WTC11 (cell line): ENCODE data around the gene MKX. TPM values are rescaled to one million over a fixed set of nuclear protein-coding genes. Genes with fewer than 3 reads are reported as not detected.

Experiments
- ATAC-seq: fragments of 200-7000 bp; cut with Tn5 transposase; 2 replicates; pipeline ENCODE4 v1.10.0; 2021; ENCODE audit warnings: mild to moderate bottlenecking, moderate library complexity
- CTCF ChIA-PET: fragments of 300-600 bp; sonication (Branson Sonifier 250); formaldehyde crosslinking; loops from one replicate; lab custom pipeline; 2021; ENCODE audit warnings: antibody characterized with exemption; lab: Charles Lee
- POLR2A ChIA-PET: fragments of 350-600 bp; sonication (Branson Sonifier 250); formaldehyde crosslinking; loops from one replicate; lab custom pipeline; 2021; ENCODE audit warnings: antibody characterized with exemption; lab: Charles Lee
- DNase-seq: peaks from one replicate; pipeline ENCODE4 v3.0.0; 2021; ENCODE audit warnings: low spot score
- H3K27ac Mint-ChIP-seq: 2 replicates; pipeline ENCODE4 v1.8.0; 2021; ENCODE audit warnings: mixed read lengths
- H3K27me3 Mint-ChIP-seq: 2 replicates; pipeline ENCODE4 v1.8.0; 2021; ENCODE audit warnings: low read depth, mild to moderate bottlenecking, moderate library complexity, mixed read lengths
- H3K36me3 Mint-ChIP-seq: 2 replicates; pipeline ENCODE4 v1.8.0; 2021; ENCODE audit warnings: mixed read lengths
- H3K4me1 Mint-ChIP-seq: 2 replicates; pipeline ENCODE4 v1.8.0; 2022; ENCODE audit warnings: mixed read lengths
- H3K4me3 Mint-ChIP-seq: 2 replicates; pipeline ENCODE4 v1.8.0; 2021; ENCODE audit warnings: mild to moderate bottlenecking, moderate library complexity, mixed read lengths
- H3K9me3 Mint-ChIP-seq: 2 replicates; pipeline ENCODE4 v1.8.0; 2021; ENCODE audit warnings: mixed read lengths
- ESRRA ChIP-seq: sonication (generic); formaldehyde crosslinking; IDR thresholded peaks from 2 replicates; pipeline ENCODE4 v1.8.1; 2022; ENCODE audit warnings: mild to moderate bottlenecking, missing genetic modification reagents, borderline replicate concordance
- GABPB1 ChIP-seq: sonication (generic); formaldehyde crosslinking; IDR thresholded peaks from 2 replicates; pipeline ENCODE4 v1.8.1; 2023; ENCODE audit warnings: mild to moderate bottlenecking, missing genetic modification reagents
- GRHL2 ChIP-seq: fragments of 250-450 bp; sonication (Bioruptor Pico); IDR thresholded peaks from 2 replicates; pipeline ENCODE4 v1.8.0; 2022; ENCODE audit warnings: mild to moderate bottlenecking, moderate library complexity; ENCODE audit not compliant: insufficient replicate concordance, severe bottlenecking
- JUN ChIP-seq: sonication (generic); formaldehyde crosslinking; IDR thresholded peaks from 2 replicates; pipeline ENCODE4 v1.8.0; 2023; ENCODE audit warnings: mild to moderate bottlenecking, missing genetic modification reagents
- NFYB ChIP-seq: sonication (generic); formaldehyde crosslinking; conservative IDR thresholded peaks from 2 replicates; pipeline ENCODE4 v1.8.0; 2022; ENCODE audit warnings: low read depth, missing genetic modification reagents
- RELA ChIP-seq: sonication (generic); formaldehyde crosslinking; IDR thresholded peaks from 2 replicates; pipeline ENCODE4 v1.8.1; 2022; ENCODE audit warnings: missing genetic modification reagents, mild to moderate bottlenecking, borderline replicate concordance
- RORB ChIP-seq: fragments of 250-450 bp; sonication (Bioruptor Pico); IDR thresholded peaks from 2 replicates; pipeline ENCODE4 v1.9.0; 2021; ENCODE audit warnings: mild to moderate bottlenecking
- SMAD4 ChIP-seq: sonication (generic); formaldehyde crosslinking; IDR thresholded peaks from 2 replicates; pipeline ENCODE4 v1.8.0; 2022; ENCODE audit warnings: mild to moderate bottlenecking, missing genetic modification reagents
- SOX15 ChIP-seq: fragments of 250-450 bp; sonication (Bioruptor Pico); IDR thresholded peaks from 2 replicates; pipeline ENCODE4 v1.9.0; 2021; ENCODE audit warnings: mild to moderate bottlenecking
- TP53 ChIP-seq: sonication (generic); formaldehyde crosslinking; IDR thresholded peaks from 2 replicates; pipeline ENCODE4 v1.8.1; 2023; ENCODE audit warnings: mild to moderate bottlenecking, missing genetic modification reagents
- ZBTB21 ChIP-seq: sonication (generic); formaldehyde crosslinking; IDR thresholded peaks from 2 replicates; pipeline ENCODE4 v1.8.1; 2023; ENCODE audit warnings: mild to moderate bottlenecking, missing genetic modification reagents, borderline replicate concordance
- ZNF138 ChIP-seq: sonication (generic); formaldehyde crosslinking; conservative IDR thresholded peaks from 2 replicates; pipeline ENCODE4 v1.8.1; 2022; ENCODE audit warnings: mild to moderate bottlenecking, moderate library complexity, missing genetic modification reagents
- ZNF263 ChIP-seq: sonication (generic); formaldehyde crosslinking; IDR thresholded peaks from 2 replicates; pipeline ENCODE4 v1.8.1; 2022; ENCODE audit warnings: low read depth, mild to moderate bottlenecking, moderate library complexity, missing genetic modification reagents
- ZNF281 ChIP-seq: sonication (generic); formaldehyde crosslinking; IDR thresholded peaks from 2 replicates; pipeline ENCODE4 v1.8.0; 2023; ENCODE audit warnings: mild to moderate bottlenecking, missing genetic modification reagents
- ZNF317 ChIP-seq: sonication (generic); formaldehyde crosslinking; IDR thresholded peaks from 2 replicates; pipeline ENCODE4 v1.8.1; 2023; ENCODE audit warnings: low read depth, mild to moderate bottlenecking, moderate library complexity, missing genetic modification reagents, borderline replicate concordance
- ZNF396 ChIP-seq: fragments of 250-450 bp; sonication (Bioruptor Pico); IDR thresholded peaks from 2 replicates; pipeline ENCODE4 v1.8.0; 2021; ENCODE audit warnings: mild to moderate bottlenecking, moderate library complexity, borderline replicate concordance
- ZNF423 ChIP-seq: fragments of 250-450 bp; sonication (Bioruptor Pico); IDR thresholded peaks from 2 replicates; pipeline ENCODE4 v2.1.2; 2022; ENCODE audit warnings: mild to moderate bottlenecking, moderate library complexity
- ZNF425 ChIP-seq: fragments of 250-450 bp; sonication (Bioruptor Pico); conservative IDR thresholded peaks from 2 replicates; pipeline ENCODE4 v1.9.0; 2021; ENCODE audit warnings: mild to moderate bottlenecking
- ZNF671 ChIP-seq: fragments of 250-450 bp; sonication (Bioruptor Pico); IDR thresholded peaks from 2 replicates; pipeline ENCODE4 v1.8.0; 2021; ENCODE audit warnings: mild to moderate bottlenecking
- total RNA-seq: library from RNA; stranded (reverse); gene quantifications from 3 replicates; pipeline ENCODE4 v1.2.3, GENCODE V29; 2021
- TF ChIP-seq, protein P1 (sequence below): sonication (generic); formaldehyde crosslinking; IDR thresholded peaks from 2 replicates; pipeline ENCODE4 v1.8.1; 2022; ENCODE audit warnings: mild to moderate bottlenecking, moderate library complexity, missing genetic modification reagents
- TF ChIP-seq, protein P2 (sequence below): sonication (generic); formaldehyde crosslinking; IDR thresholded peaks from 2 replicates; pipeline ENCODE4 v1.8.1; 2022; ENCODE audit warnings: low read depth, missing genetic modification reagents, borderline replicate concordance
- TF ChIP-seq, protein P3 (sequence below): sonication (generic); formaldehyde crosslinking; IDR thresholded peaks from 2 replicates; pipeline ENCODE4 v1.8.1; 2023; ENCODE audit warnings: mild to moderate bottlenecking, moderate library complexity, missing genetic modification reagents
- TF ChIP-seq, protein P4 (sequence below): sonication (generic); formaldehyde crosslinking; IDR thresholded peaks from 2 replicates; pipeline ENCODE4 v1.8.1; 2023; ENCODE audit warnings: mild to moderate bottlenecking, missing genetic modification reagents, moderate library complexity

The MKX gene
- total RNA-seq, 1 experiment from 2014 or later = 1.2 TPM

DNA sequence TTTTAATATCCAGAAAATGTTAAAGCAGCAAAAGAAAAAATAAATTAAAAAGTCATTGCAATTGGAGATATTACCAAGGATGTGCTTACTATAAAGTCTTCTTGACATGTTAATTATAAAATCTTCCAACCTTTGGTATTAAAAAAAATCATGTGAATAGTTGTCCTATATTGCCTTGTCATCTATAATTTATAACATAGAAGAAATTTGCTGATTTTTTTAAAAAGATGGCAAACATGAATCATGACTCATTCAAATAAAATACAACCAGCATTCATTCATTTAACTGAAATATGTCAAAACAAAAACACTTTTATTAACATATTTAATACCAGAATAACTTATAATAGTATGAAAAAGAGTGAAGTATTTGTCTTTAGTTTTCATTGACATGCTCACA, 72.6 kb downstream of the MKX start:
- Mint-ChIP-seq H3K9me3 (no peaks in the 10 kb centered on the region), H3K27ac (no peak overlapping the region), H3K27me3 (no peaks in the 10 kb centered on the region), H3K4me1 (peaks cover 4% of the 10 kb centered on the region; the same call in 1 of the 2 replicates), H3K4me3 (no peak overlapping the region), H3K36me3 (no peaks in the 10 kb centered on the region)
- TF ChIP-seq ESRRA (CRISPR knock-in tag) (no peak), ZNF671 (CRISPR knock-in tag) (no peak), ZNF423 (CRISPR knock-in tag) (no peak), NFYB (CRISPR knock-in tag) (no peak), TP53 (CRISPR knock-in tag) (no peak), ZNF317 (CRISPR knock-in tag) (no peak), SOX15 (CRISPR knock-in tag) (no peak), ZNF138 (CRISPR knock-in tag) (no peak), RELA (CRISPR knock-in tag) (no peak), JUN (CRISPR knock-in tag) (no peak), ZNF263 (CRISPR knock-in tag) (no peak), ZNF396 (CRISPR knock-in tag) (no peak), ZBTB21 (CRISPR knock-in tag) (no peak)
- POLR2A ChIA-PET = no interaction called here
- ATAC-seq (no peak), DNase-seq (no peak)
- CTCF ChIA-PET = no interaction called here

GRCh38 chr10:27671821-27672220, 73.8 kb downstream of the MKX start:
- Mint-ChIP-seq H3K9me3 (peaks cover under 1% of the 10 kb centered on the region), H3K4me1 (no peaks in the 10 kb centered on the region), H3K36me3 (no peaks in the 10 kb centered on the region), H3K27me3 (no peaks in the 10 kb centered on the region), H3K27ac (no peak overlapping the region), H3K4me3 (no peak overlapping the region)
- DNase-seq = no peak
- CTCF ChIA-PET = no interaction called here
- POLR2A ChIA-PET = no interaction called here
- no peak for TF ChIP-seq ZNF138 (CRISPR knock-in tag)
- TF ChIP-seq, all 79 proteins: peak for 0
- no peak for ATAC-seq

- no peak overlapping the region for H3K4me3 Mint-ChIP-seq
- CTCF ChIA-PET = no interaction called here
- ATAC-seq = no peak
- TF ChIP-seq, protein P1, sequence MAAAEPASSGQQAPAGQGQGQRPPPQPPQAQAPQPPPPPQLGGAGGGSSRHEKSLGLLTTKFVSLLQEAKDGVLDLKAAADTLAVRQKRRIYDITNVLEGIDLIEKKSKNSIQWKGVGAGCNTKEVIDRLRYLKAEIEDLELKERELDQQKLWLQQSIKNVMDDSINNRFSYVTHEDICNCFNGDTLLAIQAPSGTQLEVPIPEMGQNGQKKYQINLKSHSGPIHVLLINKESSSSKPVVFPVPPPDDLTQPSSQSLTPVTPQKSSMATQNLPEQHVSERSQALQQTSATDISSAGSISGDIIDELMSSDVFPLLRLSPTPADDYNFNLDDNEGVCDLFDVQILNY = no peak
- TF ChIP-seq RORB (CRISPR knock-in tag) = no peak
- no peak for TF ChIP-seq GRHL2
- TF ChIP-seq, protein P2, sequence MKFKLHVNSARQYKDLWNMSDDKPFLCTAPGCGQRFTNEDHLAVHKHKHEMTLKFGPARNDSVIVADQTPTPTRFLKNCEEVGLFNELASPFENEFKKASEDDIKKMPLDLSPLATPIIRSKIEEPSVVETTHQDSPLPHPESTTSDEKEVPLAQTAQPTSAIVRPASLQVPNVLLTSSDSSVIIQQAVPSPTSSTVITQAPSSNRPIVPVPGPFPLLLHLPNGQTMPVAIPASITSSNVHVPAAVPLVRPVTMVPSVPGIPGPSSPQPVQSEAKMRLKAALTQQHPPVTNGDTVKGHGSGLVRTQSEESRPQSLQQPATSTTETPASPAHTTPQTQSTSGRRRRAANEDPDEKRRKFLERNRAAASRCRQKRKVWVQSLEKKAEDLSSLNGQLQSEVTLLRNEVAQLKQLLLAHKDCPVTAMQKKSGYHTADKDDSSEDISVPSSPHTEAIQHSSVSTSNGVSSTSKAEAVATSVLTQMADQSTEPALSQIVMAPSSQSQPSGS (CRISPR knock-in tag) = no peak
- no peak for TF ChIP-seq ZNF263 (CRISPR knock-in tag)
- no peak for TF ChIP-seq TP53 (CRISPR knock-in tag)
- no peak for TF ChIP-seq ZNF425
- no peak for TF ChIP-seq SMAD4 (CRISPR knock-in tag)
- TF ChIP-seq ZNF138 (CRISPR knock-in tag) = no peak
- TF ChIP-seq, protein P3, sequence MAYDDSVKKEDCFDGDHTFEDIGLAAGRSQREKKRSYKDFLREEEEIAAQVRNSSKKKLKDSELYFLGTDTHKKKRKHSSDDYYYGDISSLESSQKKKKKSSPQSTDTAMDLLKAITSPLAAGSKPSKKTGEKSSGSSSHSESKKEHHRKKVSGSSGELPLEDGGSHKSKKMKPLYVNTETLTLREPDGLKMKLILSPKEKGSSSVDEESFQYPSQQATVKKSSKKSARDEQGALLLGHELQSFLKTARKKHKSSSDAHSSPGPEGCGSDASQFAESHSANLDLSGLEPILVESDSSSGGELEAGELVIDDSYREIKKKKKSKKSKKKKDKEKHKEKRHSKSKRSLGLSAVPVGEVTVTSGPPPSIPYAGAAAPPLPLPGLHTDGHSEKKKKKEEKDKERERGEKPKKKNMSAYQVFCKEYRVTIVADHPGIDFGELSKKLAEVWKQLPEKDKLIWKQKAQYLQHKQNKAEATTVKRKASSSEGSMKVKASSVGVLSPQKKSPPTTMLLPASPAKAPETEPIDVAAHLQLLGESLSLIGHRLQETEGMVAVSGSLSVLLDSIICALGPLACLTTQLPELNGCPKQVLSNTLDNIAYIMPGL (CRISPR knock-in tag) = no peak
- TF ChIP-seq ZNF281 (CRISPR knock-in tag) = no peak
- TF ChIP-seq GABPB1 (CRISPR knock-in tag) = no peak
- TF ChIP-seq, protein P4, sequence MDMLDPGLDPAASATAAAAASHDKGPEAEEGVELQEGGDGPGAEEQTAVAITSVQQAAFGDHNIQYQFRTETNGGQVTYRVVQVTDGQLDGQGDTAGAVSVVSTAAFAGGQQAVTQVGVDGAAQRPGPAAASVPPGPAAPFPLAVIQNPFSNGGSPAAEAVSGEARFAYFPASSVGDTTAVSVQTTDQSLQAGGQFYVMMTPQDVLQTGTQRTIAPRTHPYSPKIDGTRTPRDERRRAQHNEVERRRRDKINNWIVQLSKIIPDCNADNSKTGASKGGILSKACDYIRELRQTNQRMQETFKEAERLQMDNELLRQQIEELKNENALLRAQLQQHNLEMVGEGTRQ = no peak
These were observed 81.2 kb downstream of the MKX start for GRCh38 chr10:27664461-27664860.

More at GRCh38 chr10:27664461-27664860, 81.2 kb downstream of the MKX start:
- peaks cover 14% of the 10 kb centered on the region for H3K4me1 Mint-ChIP-seq
- H3K36me3 Mint-ChIP-seq = no peaks in the 10 kb centered on the region
- no peak for DNase-seq
- no peaks in the 10 kb centered on the region for H3K27me3 Mint-ChIP-seq
- POLR2A ChIA-PET = no interaction called here
- H3K27ac Mint-ChIP-seq = no peak overlapping the region
- peaks cover 4% of the 10 kb centered on the region for H3K9me3 Mint-ChIP-seq
